Kidney (tissue), 14 donors: ENCODE data around the gene DPP10. TPM values are rescaled to one million over a fixed set of nuclear protein-coding genes. Genes with fewer than 3 reads are reported as not detected.

ENCODE experiments used
- DNase-seq, 5 donors: peaks; one replicate each; pipeline ENCODE4 v3.0.0-alpha.2; 2013 to 2020
- FAIRE-seq: peaks from 2 replicates; lab custom pipeline; 2012; peaks lifted over from hg19 to GRCh38; lab: Jason Lieb, UNC
- H3K27ac ChIP-seq, 2 donors: one replicate each; pipeline ENCODE4 v1.7.0; 2013; ENCODE audit warnings: low read depth in 2 of 2, low read length in 2 of 2, inconsistent platforms in 1 of 2
- H3K27me3 ChIP-seq: one replicate; pipeline ENCODE4 v1.7.1; 2013; ENCODE audit warnings: low read length, inconsistent platforms; ENCODE audit not compliant: control insufficient read depth, insufficient read depth
- H3K36me3 ChIP-seq, 3 donors: one replicate each; pipeline versions ENCODE4 v1.7.0 to v1.7.1; 2013; ENCODE audit warnings: low read length in 3 of 3, control low read depth in 1 of 3, inconsistent platforms in 1 of 3; ENCODE audit not compliant: insufficient read depth in 3 of 3, control insufficient read depth in 2 of 3
- H3K4me1 ChIP-seq, 3 donors: one replicate each; pipeline versions ENCODE4 v1.7.0 to v1.7.1; 2013; ENCODE audit warnings: low read length in 3 of 3, inconsistent platforms in 1 of 3, low read depth in 1 of 3; ENCODE audit not compliant: control insufficient read depth in 2 of 3, insufficient read depth in 2 of 3
- H3K4me3 ChIP-seq, 3 donors: one replicate each; pipeline versions ENCODE4 v1.7.0 to v1.8.1; 2013; ENCODE audit warnings: low read length in 3 of 3, control low read depth in 1 of 3, inconsistent platforms in 1 of 3
- H3K9ac ChIP-seq, 3 donors: one replicate each; pipeline versions ENCODE4 v1.7.0 to v1.7.1; 2013; ENCODE audit warnings: low read length in 3 of 3, control low read depth in 1 of 3, inconsistent platforms in 1 of 3
- H3K9me3 ChIP-seq, 3 donors: one replicate each; pipeline versions ENCODE4 v1.7.0 to v1.7.1; 2013; ENCODE audit warnings: low read length in 3 of 3, control low read depth in 1 of 3, inconsistent platforms in 1 of 3; ENCODE audit not compliant: control insufficient read depth in 2 of 3, insufficient read depth in 1 of 3
- CTCF ChIP-seq: IDR thresholded peaks from 3 replicates; pipeline ENCODE4 v1.5.1; 2012; ENCODE audit warnings: mild to moderate bottlenecking, moderate library complexity, borderline replicate concordance; ENCODE audit not compliant: insufficient read depth; ENCODE audit errors: extremely low read depth
- intact Hi-C: fragments of 100-400 bp; cut with DNase I; formaldehyde crosslinking; loops from one replicate; pipeline ENCODE4 v1.11.1; 2022
- polyA plus RNA-seq: library from polyadenylated mRNA; stranded (reverse); fragments of 350-450 nt; fragmentation: Illumina TruSeq; extraction: RNeasy Lipid Tissue Mini Kit (QIAGEN cat#74804); gene quantifications from one replicate; pipeline ENCODE4 v1.2.3, GENCODE V29; 2014; ENCODE audit warnings: low read depth, low replicate concordance; ENCODE audit not compliant: insufficient read depth
- total RNA-seq: library from RNA; stranded (reverse); fragmentation: NEBNext Ultra II Directional; extraction: Animal tissue kit (Norgen Biotek cat#: 25700); gene quantifications from one replicate; pipeline ENCODE4 v1.2.1, GENCODE V29; 2021
- donor health status: control.
- donor health status: control.
- donor health status: control.
- donor health status: control.
- donor health status: control.
- donor health status: DM: yes; HTN: yes; CAD: no.
- donor health status: Normal renal cell carcinoma (clear cell type).

The DPP10 gene
- total and polyA plus RNA-seq, 2 donors from 2014 or later: 0.67 TPM; not detected in 1

GRCh38 chr2:114472726-114473125 is 30.3 kb downstream of the DPP10 start:
- no peaks in the 10 kb centered on the region for H3K9me3 ChIP-seq
- no peaks in the 10 kb centered on the region for H3K36me3 ChIP-seq
- no peak for TF ChIP-seq CTCF
- intact Hi-C loops: no loop called here
- no peak overlapping the region for H3K9ac ChIP-seq
- H3K27me3 ChIP-seq: no peaks in the 10 kb centered on the region
- DNase-seq (no peak), FAIRE-seq (no peak)
- H3K27ac ChIP-seq: no peak overlapping the region
- H3K4me3 ChIP-seq: no peak overlapping the region
- no peaks in the 10 kb centered on the region for H3K4me1 ChIP-seq

GRCh38 chr2:114488841-114489530 is 46.5 kb downstream of the DPP10 start:
- Histone ChIP-seq H3K9me3 (no peaks in the 10 kb centered on the region), H3K4me1 (no peaks in the 10 kb centered on the region), H3K4me3 (no peak overlapping the region), H3K36me3 (no peaks in the 10 kb centered on the region), H3K27ac (no peak overlapping the region), H3K9ac (no peak overlapping the region), H3K27me3 (no peaks in the 10 kb centered on the region)
- intact Hi-C loops: no loop called here
- DNase-seq (peak in 1 of 5 donors; percentile 24), FAIRE-seq (no peak)
- TF ChIP-seq CTCF: no peak

GRCh38 chr2:114495046-114495445 is 52.6 kb downstream of the DPP10 start:
- intact Hi-C loops: no loop called here
- no peaks in the 10 kb centered on the region for H3K27me3 ChIP-seq
- no peak for TF ChIP-seq CTCF
- H3K4me3 ChIP-seq: no peak overlapping the region
- no peaks in the 10 kb centered on the region for H3K36me3 ChIP-seq
- no peaks in the 10 kb centered on the region for H3K9me3 ChIP-seq
- no peak overlapping the region for H3K27ac ChIP-seq
- no peak for DNase-seq
- FAIRE-seq: no peak
- H3K9ac ChIP-seq: no peak overlapping the region
- no peaks in the 10 kb centered on the region for H3K4me1 ChIP-seq
